Measurements from ENCODE around the gene ALPP.
"Not testable (repeated sequence)": the region's sequence is repeated elsewhere in the genome, so short reads cannot be mapped to it uniquely, and the experiment has no call there.

The ALPP gene

GRCh38 chr2:232341739-232342126, 36.8 kb upstream of the ALPP start:
- no peak for DNase-seq

DNA sequence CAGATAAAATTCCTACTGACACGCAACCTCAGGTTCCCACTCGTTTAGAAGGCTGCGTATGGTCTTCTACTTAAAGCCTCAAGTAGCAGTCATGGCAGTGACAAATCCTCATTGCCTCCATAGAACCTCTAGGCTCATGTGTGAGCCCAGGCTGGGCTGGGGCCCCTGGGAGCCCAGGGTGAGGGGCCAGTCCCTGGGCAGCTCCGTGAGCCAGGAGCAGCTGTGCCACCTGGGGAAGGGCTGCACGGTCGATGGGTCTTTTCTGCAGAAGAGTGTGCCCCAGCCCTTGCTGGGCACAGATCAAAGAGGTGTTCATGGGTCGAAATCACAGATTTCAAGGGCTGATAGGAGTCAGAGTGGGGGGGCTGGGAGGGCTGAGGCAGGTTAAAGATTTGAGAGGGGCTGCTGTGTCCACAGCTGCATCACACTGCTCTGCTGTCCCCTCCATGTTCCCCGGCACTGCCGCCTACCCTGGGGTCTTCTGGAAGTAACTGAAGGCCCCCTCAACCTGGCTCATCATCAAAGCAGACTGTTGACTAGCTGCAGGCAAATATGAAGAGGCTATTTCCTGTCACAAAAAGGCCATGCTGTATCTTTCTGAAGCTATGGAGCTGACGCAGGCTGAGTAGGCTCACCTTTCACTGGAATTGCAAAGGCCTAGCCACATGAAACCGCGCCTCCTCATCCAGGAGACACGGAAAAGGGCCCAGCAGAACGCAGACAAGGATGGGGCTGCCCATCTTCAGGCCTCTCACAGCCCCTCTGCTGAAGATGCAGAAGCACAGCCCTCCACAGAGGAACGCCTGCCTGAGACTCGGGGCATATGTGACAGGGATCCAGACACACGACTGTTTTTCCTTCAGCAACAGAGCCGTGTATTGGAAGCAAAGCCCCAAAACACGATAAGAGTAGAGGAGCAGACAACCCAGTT, 35.7 kb upstream of the ALPP start:
- no peak for DNase-seq

DNA sequence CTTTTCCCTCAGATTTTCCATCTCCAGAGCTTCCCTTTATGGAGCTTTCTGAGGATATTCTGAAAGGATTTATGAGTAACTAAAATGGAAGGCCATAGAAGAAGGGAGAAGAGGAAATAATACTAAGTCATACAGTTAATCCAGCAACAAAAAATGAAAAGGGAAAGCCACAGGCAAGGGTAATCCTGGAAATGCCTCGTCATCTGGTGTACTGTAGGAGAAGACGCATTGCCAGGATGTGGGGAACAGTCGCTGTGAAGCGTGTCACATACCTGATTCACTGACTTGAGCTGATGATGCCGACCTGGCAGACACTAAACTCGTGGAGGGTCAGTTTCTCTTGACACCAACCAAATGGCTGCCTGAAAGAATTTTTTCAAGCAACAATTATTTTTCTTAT, 34.7 kb upstream of the ALPP start:
- no peak for DNase-seq

GRCh38 chr2:232345251-232345650, 33.3 kb upstream of the ALPP start:
- no peak for DNase-seq

GRCh38 chr2:232347369-232347768, 31.2 kb upstream of the ALPP start:
- no peak for DNase-seq

DNA sequence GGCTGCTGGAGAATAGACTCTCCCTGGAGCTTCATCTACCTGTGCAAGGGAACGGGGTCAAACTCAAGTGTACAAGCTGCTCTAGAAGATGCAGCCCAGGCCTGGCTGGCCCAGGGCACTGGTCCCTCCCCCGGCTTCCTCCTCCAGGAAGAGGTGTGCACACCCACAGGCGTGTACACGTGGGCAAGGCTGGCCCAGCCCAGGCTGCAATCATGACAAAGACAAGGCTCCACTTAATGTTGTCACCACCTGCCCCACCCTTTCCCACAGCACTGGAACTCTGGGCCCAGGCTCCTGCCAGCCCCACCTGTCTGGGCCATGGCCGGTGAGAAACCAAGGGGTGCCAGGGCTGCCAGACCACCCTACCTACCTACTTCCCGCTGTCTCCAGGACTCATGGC, 29.6 kb upstream of the ALPP start:
- DNase-seq: no peak

DNA sequence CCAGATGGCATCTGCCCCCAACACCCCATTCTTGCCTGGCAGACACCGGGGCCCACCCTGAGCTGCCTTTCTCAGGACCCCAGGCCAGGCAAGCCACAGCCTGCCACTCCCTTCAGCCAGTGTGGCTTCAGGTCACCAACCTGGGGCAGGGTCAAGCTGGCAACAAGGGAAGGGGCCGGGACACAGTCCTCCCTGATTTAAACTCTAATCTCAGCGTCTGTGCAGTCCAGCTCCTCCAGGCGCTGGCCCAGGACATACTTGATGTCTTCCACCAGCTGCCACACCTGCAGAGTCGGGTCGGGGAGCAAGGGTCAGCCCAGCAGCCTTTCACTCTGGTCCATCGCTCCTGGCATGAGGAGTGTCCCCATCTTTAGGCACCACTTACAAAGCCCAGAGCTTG, 29.0 kb upstream of the ALPP start:
- no peak for DNase-seq

DNA sequence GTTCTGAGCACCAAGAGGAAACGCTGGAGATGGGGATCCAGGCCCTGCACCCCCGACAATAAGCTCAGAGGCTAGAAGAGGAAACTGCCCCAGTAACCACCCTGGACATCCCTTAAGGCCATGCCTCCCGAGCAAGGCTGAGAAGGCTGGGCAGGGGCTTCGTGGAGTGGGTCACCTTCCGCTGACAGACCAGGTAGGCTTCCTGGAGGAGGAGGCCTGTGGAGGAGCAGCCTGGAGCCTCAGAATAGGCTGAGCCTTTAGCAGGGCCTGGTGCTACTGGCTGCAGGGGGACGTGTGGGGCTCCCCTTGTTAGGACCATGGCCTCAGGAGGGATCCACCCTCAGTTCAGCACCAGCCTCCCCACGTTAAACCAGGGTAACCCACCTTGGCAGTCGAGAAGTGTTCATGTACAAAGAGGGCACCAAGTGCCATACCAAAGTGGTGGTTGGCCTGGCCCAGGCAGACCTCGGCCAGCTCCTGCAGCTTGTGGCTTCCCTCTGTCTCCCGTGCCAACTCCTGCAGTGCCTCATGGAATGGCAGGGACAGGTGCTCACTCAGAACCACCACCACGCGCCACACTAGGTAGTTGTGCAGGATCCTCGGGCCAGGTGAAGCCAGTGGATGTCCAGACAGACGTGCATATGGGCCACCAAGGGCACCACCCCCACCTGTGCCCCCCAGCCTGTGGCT, 28.5 kb upstream of the ALPP start:
- DNase-seq: no peak

DNA sequence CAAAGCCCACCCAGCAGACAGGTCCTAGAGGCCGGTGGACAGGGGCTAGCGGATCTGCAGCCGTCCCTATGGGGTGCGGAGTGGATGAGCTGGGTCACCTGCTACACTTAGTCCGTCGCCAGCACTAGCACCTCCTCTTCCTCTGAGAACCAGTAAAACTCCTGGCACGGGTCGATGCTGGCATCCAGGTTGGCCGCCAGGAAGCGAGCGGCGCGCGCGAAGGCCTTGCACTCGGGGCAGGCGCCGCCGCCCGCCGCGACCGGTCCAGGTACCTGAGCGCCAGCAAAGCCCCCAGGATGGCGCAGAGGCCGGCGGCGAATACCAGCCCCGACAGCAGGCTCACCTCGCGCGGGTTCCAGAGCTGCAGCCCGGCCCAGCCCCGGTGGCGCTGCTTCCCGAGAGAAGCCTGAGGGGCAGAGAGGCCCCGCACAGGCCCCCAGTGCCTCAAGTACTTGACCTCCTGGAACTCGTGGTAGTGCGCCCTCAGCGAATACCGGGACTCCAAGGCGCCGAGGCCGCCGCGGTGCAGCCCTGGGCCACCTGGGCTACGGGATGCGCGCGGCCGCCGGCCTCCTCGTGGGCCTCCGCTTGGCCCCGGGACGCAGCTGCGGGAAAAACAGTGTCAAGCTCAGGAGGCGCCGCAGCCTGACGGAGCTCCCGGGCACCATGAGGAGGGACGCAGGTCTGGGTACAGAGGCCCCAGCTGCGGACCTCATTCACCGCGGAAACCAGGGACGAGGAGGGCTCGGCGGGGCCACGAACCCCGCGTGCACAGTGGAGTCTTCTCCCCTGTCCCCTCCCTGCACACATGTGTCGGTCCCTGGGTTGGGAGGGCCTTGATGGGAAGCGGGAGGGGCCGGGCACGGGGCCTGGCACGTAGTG, 27.5 kb upstream of the ALPP start:
- no peak for DNase-seq

DNA sequence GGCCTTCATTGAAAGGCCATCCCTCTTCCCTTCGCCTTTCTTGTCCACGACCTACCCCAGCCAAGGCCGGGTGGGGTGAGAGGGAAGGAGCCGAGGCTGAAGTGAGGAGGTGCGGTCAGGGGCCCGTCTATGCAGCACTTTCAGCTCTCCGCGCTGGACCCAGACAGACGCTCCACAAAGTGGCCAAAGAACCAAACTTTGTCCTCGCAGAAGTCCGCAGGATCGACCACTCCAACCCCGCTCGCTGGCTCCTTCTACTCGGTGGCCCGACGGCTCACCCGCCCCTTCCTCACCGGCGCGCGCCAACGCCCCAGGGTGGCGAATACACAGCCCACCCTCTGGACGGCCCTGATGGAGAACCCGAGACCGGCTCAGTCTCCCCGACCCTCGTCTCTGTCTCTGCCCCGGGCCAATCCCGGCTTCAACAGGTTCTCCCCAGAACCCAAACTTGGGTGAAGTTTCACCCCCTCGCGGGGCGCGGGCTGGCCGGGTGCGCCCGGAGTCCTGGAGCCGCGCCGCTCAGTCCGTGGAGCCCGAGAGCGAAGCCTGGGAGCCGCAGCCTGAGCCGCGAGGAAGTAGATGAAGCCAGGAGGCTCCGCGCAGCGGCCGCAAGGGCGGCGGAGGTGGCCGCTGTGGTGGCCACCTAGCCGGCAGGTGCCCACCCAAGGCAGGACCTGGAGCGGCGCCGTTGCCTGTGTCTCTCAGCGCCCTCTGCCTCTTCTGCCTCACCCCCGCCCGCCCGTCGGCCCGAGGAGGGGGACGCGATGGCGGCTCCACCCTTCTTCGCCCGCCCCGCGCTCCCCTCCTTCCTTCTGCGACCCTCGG, 26.7 kb upstream of the ALPP start:
- DNase-seq: no peak

GRCh38 chr2:232352511-232353091, 25.9 kb upstream of the ALPP start:
- no peak for DNase-seq

DNA sequence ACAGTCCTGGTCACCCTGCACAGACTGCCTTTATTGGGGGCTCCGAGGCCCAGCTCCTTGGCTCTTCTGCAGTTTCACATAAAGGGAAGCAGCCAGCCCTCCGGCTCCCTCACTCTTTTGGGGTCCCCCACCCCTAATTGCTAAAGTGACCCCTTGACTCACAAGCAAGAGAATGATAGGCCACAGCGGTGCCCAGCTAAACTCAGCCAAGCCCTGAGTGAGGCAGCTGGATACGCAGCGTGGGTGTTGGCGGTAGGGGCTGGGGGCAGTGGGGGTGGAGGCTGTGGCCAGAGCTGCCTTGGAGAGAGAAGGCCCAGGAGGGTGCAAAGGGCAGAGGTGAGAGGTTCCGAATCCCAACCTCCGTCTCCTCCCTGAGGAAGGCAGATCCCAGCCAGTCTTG, 25.5 kb upstream of the ALPP start:
- DNase-seq: no peak

DNA sequence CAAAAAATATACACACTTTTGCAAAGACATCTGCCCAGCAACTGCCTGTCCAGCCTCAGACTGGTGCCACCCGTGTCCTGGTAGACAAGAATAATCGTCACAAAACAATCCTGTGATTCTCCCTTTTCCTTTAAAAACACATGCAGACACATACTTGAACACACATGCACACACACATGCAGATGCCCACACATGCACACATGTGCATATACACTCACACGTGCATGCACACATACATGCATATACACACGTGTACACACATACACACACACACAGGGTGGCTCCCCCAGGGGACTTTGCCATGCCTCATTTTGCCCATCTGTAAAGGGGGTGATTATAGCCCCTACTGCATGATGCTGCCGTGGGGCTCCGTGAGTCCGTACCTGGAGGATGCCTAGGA, 24.9 kb upstream of the ALPP start:
- no peak for DNase-seq

DNA sequence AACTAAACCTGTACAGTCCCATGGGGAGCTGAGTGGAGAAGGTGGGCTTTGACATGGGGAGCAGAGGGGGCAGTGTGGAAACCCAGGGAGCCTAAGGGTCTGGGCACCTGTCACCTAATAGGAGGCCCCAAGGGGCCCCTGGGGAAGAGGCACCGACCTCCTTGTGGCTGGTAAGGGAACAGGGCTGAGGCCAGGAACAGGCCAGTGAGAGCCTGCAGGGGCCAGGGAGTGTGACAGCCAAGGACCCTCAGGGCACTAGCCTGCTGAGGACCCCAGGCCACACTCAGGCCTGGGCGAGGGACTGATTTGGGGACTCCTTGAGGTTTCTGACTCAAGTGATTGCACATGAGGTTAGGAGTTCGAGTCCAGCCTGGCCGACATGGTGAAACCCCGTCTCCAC, 24.5 kb upstream of the ALPP start:
- no peak for DNase-seq

DNA sequence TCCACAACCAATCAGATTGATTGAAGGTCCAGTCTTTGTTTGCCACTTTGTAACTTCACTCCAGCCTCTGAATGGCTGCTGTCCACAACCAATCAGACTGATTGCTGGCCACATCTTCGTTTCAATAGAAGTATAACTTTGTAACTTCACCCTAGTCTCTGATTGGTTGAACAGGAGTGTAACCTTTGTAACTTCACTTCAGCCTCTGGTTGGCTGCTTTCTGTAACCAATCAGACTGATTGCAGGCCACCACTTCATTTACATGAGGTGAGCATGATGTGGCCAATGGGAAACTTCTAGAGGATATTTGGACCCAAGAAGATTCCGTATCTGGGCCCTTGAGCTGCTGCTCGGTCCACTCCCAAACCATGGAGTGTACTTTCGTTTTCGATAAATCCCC, 16.9 kb upstream of the ALPP start:
- DNase-seq: no peak

GRCh38 chr2:232362174-232362900, 16.2 kb upstream of the ALPP start:
- no peak for DNase-seq

DNA sequence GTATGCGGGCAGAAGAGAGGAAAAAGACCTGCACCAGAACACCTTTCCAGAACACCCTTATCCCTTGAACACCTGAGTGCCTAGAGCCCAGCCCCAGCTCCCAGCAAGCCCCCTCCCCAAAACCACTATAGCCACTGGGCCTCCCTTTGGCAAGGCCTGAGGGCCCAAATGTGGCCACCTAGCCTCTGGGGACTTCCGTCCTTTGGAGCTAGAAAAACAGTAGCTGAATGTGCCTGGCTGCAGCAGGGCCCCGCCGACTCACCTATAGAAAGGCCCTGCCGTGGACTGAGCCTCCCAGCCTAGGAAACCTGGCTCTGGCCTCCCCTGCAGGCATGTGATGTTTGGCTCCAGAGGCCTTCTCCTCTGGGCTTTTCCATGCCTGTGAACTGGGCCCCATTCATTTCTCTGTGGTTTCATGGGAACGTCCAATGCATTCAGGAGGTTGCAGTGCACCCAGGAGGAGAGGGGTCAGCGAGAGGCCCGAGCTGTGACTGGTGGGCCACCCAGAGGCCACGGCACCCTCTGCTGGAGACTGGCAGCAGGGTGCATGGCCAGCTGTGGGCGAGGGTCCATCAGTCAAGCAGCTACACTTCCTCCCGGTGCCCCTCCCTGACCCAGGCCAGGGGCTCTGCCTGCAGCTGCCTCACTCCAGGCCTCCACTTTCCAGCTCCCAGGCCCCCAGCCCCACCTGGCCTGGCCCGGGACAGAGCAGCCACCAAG, 15.3 kb upstream of the ALPP start:
- not testable (repeated sequence) for DNase-seq

GRCh38 chr2:232363784-232364615, 14.6 kb upstream of the ALPP start:
- no peak for DNase-seq

- DNase-seq: not testable (repeated sequence)
Observed at GRCh38 chr2:232364806-232365594, 13.6 kb upstream of the ALPP start.

Data from NCI-H774 (cell line).